IMR-90 (cell line): Measurements from ENCODE around the gene CDR2L. TPM values are rescaled to one million over a fixed set of nuclear protein-coding genes. Genes with fewer than 3 reads are reported as not detected.

ENCODE experiments used
- ATAC-seq: fragments of 200-7000 bp; cut with Tn5 transposase; 2 replicates; pipeline ENCODE4 v1.9.1; 2020; ENCODE audit warnings: low read depth, mild to moderate bottlenecking, moderate library complexity
- BruUV-seq: library from RNA; stranded (reverse); fragments of 400-500 nt; replicated peaks from 2 replicates; lab custom pipeline; 2021; lab: Mats Ljungman, UMichigan
- CTCF ChIA-PET: fragments of 300-600 bp; formaldehyde crosslinking; extraction: SDS; loops from one replicate; lab custom pipeline; 2021; ENCODE audit warnings: antibody characterized with exemption; lab: Yijun Ruan, JAX
- POLR2A ChIA-PET: fragments of 300-600 bp; sonication (Branson Sonifier 250); formaldehyde crosslinking; loops from one replicate; lab custom pipeline; 2022; ENCODE audit warnings: antibody characterized with exemption; ENCODE audit not compliant: unreplicated experiment; lab: Charles Lee
- DNase-seq: peaks from one replicate; pipeline ENCODE4 v3.0.0; 2013
- H2AFZ ChIP-seq: replicated peaks from 2 replicates; pipeline ENCODE3; 2013; ENCODE audit warnings: low read length, mild to moderate bottlenecking; ENCODE audit not compliant: poor library complexity
- H2AK5ac ChIP-seq: 2 replicates; pipeline ENCODE4 v1.6.1; 2013; ENCODE audit warnings: low read depth, low read length, inconsistent platforms
- H2AK9ac ChIP-seq: replicated peaks from 2 replicates; pipeline ENCODE3; 2013; ENCODE audit warnings: mild to moderate bottlenecking, low read depth, low read length, moderate library complexity; ENCODE audit not compliant: poor library complexity
- H2BK120ac ChIP-seq: 2 replicates; pipeline ENCODE4 v1.6.1; 2013; ENCODE audit warnings: low read depth, low read length, inconsistent platforms
- H2BK15ac ChIP-seq: 3 replicates; pipeline ENCODE4 v1.6.1; 2013; ENCODE audit warnings: low read depth, low read length, inconsistent platforms
- H2BK20ac ChIP-seq: 2 replicates; pipeline ENCODE4 v1.6.1; 2013; ENCODE audit warnings: low read depth, mild to moderate bottlenecking, inconsistent platforms, low read length, moderate library complexity
- H2BK5ac ChIP-seq: 2 replicates; pipeline ENCODE4 v1.6.1; 2013; ENCODE audit warnings: mild to moderate bottlenecking, low read depth, low read length, inconsistent platforms; ENCODE audit not compliant: poor library complexity, severe bottlenecking
- H3K14ac ChIP-seq: replicated peaks from 2 replicates; pipeline ENCODE4 v1.6.1; 2013; ENCODE audit warnings: low read depth, low read length, inconsistent platforms
- H3K18ac ChIP-seq: 2 replicates; pipeline ENCODE4 v1.6.1; 2013; ENCODE audit warnings: low read depth, low read length, control low read depth
- H3K23ac ChIP-seq: 2 replicates; pipeline ENCODE4 v1.6.1; 2013; ENCODE audit warnings: low read depth, low read length, inconsistent platforms
- H3K27ac ChIP-seq: 2 replicates; pipeline ENCODE4 v1.5.1; 2013; ENCODE audit warnings: mild to moderate bottlenecking, control low read depth, low read length; ENCODE audit not compliant: insufficient read depth
- H3K27me3 ChIP-seq: 2 replicates; pipeline ENCODE4 v1.6.1; 2013; ENCODE audit warnings: low read length; ENCODE audit not compliant: control insufficient read depth, insufficient read depth
- H3K36me3 ChIP-seq: 2 replicates; pipeline ENCODE4 v1.6.1; 2013; ENCODE audit warnings: low read length, mixed read lengths; ENCODE audit not compliant: control insufficient read depth, insufficient read depth
- H3K4ac ChIP-seq: 2 replicates; pipeline ENCODE4 v1.6.1; 2013; ENCODE audit warnings: low read depth, low read length, inconsistent platforms
- H3K4me1 ChIP-seq: 2 replicates; pipeline ENCODE4 v1.6.1; 2013; ENCODE audit warnings: low read length, mixed read lengths; ENCODE audit not compliant: control insufficient read depth, insufficient read depth
- H3K4me2 ChIP-seq: 2 replicates; pipeline ENCODE4 v1.6.1; 2013; ENCODE audit warnings: low read depth, mild to moderate bottlenecking, control low read depth, low read length, moderate library complexity
- H3K4me3 ChIP-seq: 2 replicates; pipeline ENCODE4 v1.5.1; 2013; ENCODE audit warnings: low read depth, mild to moderate bottlenecking, control low read depth, low read length, moderate library complexity; ENCODE audit not compliant: insufficient read depth
- H3K56ac ChIP-seq: 2 replicates; pipeline ENCODE4 v1.6.1; 2013; ENCODE audit warnings: low read length, inconsistent platforms; ENCODE audit not compliant: insufficient read depth; ENCODE audit errors: extremely low read depth
- H3K79me1 ChIP-seq, 2 experiments: 2 replicates each; pipeline ENCODE4 v1.6.1; 2013; ENCODE audit warnings: low read length in 2 of 2, inconsistent platforms in 1 of 2, low read depth in 1 of 2
- H3K9ac ChIP-seq: 2 replicates; pipeline ENCODE4 v1.6.1; 2013; ENCODE audit warnings: low read depth, low read length, control low read depth
- H3K9me1 ChIP-seq: 2 replicates; pipeline ENCODE4 v1.6.1; 2013; ENCODE audit warnings: low read length, inconsistent platforms; ENCODE audit not compliant: insufficient read depth
- H3K9me3 ChIP-seq: 2 replicates; pipeline ENCODE4 v1.6.1; 2013; ENCODE audit warnings: low read length; ENCODE audit not compliant: control insufficient read depth, insufficient read depth
- H4K20me1 ChIP-seq: 2 replicates; pipeline ENCODE4 v1.6.1; 2013; ENCODE audit warnings: low read length, inconsistent platforms; ENCODE audit not compliant: insufficient read depth
- H4K5ac ChIP-seq: 2 replicates; pipeline ENCODE4 v1.6.1; 2013; ENCODE audit warnings: mild to moderate bottlenecking, low read depth, low read length, control low read depth
- H4K8ac ChIP-seq, 2 experiments: 2 replicates each; pipeline ENCODE4 v1.6.1; 2013; ENCODE audit warnings: low read depth in 2 of 2, low read length in 2 of 2, control low read depth in 1 of 2, inconsistent platforms in 1 of 2
- H4K91ac ChIP-seq: 2 replicates; pipeline ENCODE4 v1.6.1; 2013; ENCODE audit warnings: low read depth, low read length, inconsistent platforms; ENCODE audit not compliant: insufficient read depth
- BHLHE40 ChIP-seq: fragments of 150-350 bp; IDR thresholded peaks from 2 replicates; pipeline ENCODE4 v1.6.1; 2016; ENCODE audit warnings: mild to moderate bottlenecking, low read depth, low read length
- CEBPB ChIP-seq: IDR thresholded peaks from 2 replicates; pipeline ENCODE4 v1.6.1; 2012; ENCODE audit warnings: low read depth, low read length, improper control_type of control experiment
- CHD1 ChIP-seq: IDR thresholded peaks from 2 replicates; pipeline ENCODE4 v1.6.1; 2012; ENCODE audit warnings: low read depth, low read length, improper control_type of control experiment
- FOS ChIP-seq: fragments of 150-350 bp; IDR thresholded peaks from 2 replicates; pipeline ENCODE4 v1.6.1; 2016; ENCODE audit warnings: low read depth, low read length
- MAFK ChIP-seq: IDR thresholded peaks from 2 replicates; pipeline ENCODE4 v1.6.1; 2012; ENCODE audit warnings: low read depth, low read length, improper control_type of control experiment
- NFE2L2 ChIP-seq: fragments of 150-350 bp; IDR thresholded peaks from 2 replicates; pipeline ENCODE4 v1.6.1; 2016; ENCODE audit warnings: low read depth, mild to moderate bottlenecking, low read length
- POLR2A ChIP-seq: IDR thresholded peaks from 2 replicates; pipeline ENCODE4 v1.6.1; 2012; ENCODE audit warnings: mild to moderate bottlenecking, low read depth, low read length
- RCOR1 ChIP-seq: IDR thresholded peaks from 2 replicates; pipeline ENCODE4 v1.6.1; 2012; ENCODE audit warnings: mild to moderate bottlenecking, low read length, improper control_type of control experiment; ENCODE audit not compliant: insufficient replicate concordance
- RFX5 ChIP-seq: IDR thresholded peaks from 2 replicates; pipeline ENCODE4 v1.8.0; 2012; ENCODE audit warnings: low read depth, mild to moderate bottlenecking, low read length, moderate library complexity
- SMC3 ChIP-seq: fragments of 150-350 bp; IDR thresholded peaks from 2 replicates; pipeline ENCODE4 v1.6.1; 2016; ENCODE audit warnings: low read depth, mild to moderate bottlenecking, antibody characterized with exemption, low read length, moderate library complexity
- WGBS, 2 experiments: methylation state at CpG; one replicate each; pipeline versions ENCODE4 v1.1.5 to v1.1.7; 2013; ENCODE audit warnings: missing lambda C conversion rate in 2 of 2; ENCODE audit not compliant: insufficient read length in 1 of 2; ENCODE audit errors: extremely low coverage in 2 of 2; 5-methylcytosine and 5-hydroxymethylcytosine counted together
- dilution Hi-C: fragments of 300-500 bp; cut with HindIII; formaldehyde crosslinking; loops from one replicate; pipeline ENCODE4 v1.14.3; 2018; ENCODE audit warnings: low sequenced_read_pairs; ENCODE audit not compliant: unreplicated experiment
- in situ Hi-C: fragments of 300-500 bp; cut with MboI; formaldehyde crosslinking; loops from 3 replicates; pipeline ENCODE4 v1.14.3; 2019; ENCODE audit warnings: low sequenced_read_pairs, inconsistent platforms, mixed read lengths
- intact Hi-C: fragments of 100-400 bp; cut with micrococcal nuclease; formaldehyde crosslinking; loops from 2 replicates; pipeline ENCODE4 v1.10.0; 2022
- polyA plus RNA-seq, 3 experiments: library from polyadenylated mRNA; depleted of rRNA; stranded (reverse); fragments of >200 nt; gene quantifications; 2 replicates each; pipeline ENCODE4 v1.2.3, GENCODE V29; 2012; ENCODE audit warnings: low replicate concordance in 1 of 3
- total RNA-seq: library from RNA; depleted of rRNA; stranded (reverse); fragments of >200 nt; gene quantifications from 2 replicates; pipeline ENCODE4 v1.2.3, GENCODE V29; 2012
- TF ChIP-seq, protein P1 (sequence below): conservative IDR thresholded peaks from 2 replicates; pipeline ENCODE4 v1.5.1; 2012; ENCODE audit warnings: mild to moderate bottlenecking, low read depth, low read length, improper control_type of control experiment

Gene CDR2L
- total and polyA plus RNA-seq, 2 of the 4 experiments (the other 2 are of a cell fraction) = 5.7 to 18.9 TPM

GRCh38 chr17:75030161-75030560 lies 42.7 kb downstream of the CDR2L start:
- no peak for ATAC-seq

More at GRCh38 chr17:75030161-75030560, 42.7 kb downstream of the CDR2L start:
- Histone ChIP-seq H3K23ac (no peak overlapping the region), H3K14ac (no peak overlapping the region), H2AK5ac (no peak overlapping the region), H3K4me2 (no peak overlapping the region), H3K9ac (no peak overlapping the region), H3K79me1 (no peaks in the 10 kb centered on the region), H3K18ac (no peak overlapping the region), H2BK15ac (no peak overlapping the region), H4K91ac (no peak overlapping the region), H2BK120ac (no peak overlapping the region), H4K5ac (no peak overlapping the region), H3K9me1 (0 out of 2 replicates have a peak, but pooled peaks cover 10% of the 10 kb centered on the region), H2BK5ac (no peak overlapping the region), H2AFZ (no peak overlapping the region), H4K20me1 (peaks cover 6% of the 10 kb centered on the region), H3K27me3 (no peaks in the 10 kb centered on the region), H3K27ac (no peak overlapping the region), H3K4ac (no peak overlapping the region), H3K9me3 (peaks cover 2% of the 10 kb centered on the region; the same call in 1 of the 2 replicates), H2AK9ac (no peak overlapping the region), H2BK20ac (no peak overlapping the region), H4K8ac (no peak overlapping the region), H3K4me3 (no peak overlapping the region), H3K56ac (no peak overlapping the region), H3K4me1 (peaks cover 2% of the 10 kb centered on the region), H3K36me3 (no peaks in the 10 kb centered on the region)
- CTCF ChIA-PET = no interaction called here
- BruUV-seq = no TSS peak
- intact Hi-C loops = no loop called here
- dilution Hi-C loops = no loop called here
- WGBS, 2 experiments = no CpG with 5 or more reads among the region's 8 CpGs
- in situ Hi-C loops = no loop called here
- POLR2A ChIA-PET = no interaction called here
- DNase-seq = no peak
- TF ChIP-seq CHD1 (no peak), FOS (no peak), RFX5 (no peak), NFE2L2 (no peak), CEBPB (no peak), MAFK (no peak), POLR2A (no peak), SMC3 (no peak), BHLHE40 (no peak), RCOR1 (no peak)
- TF ChIP-seq, protein P1, sequence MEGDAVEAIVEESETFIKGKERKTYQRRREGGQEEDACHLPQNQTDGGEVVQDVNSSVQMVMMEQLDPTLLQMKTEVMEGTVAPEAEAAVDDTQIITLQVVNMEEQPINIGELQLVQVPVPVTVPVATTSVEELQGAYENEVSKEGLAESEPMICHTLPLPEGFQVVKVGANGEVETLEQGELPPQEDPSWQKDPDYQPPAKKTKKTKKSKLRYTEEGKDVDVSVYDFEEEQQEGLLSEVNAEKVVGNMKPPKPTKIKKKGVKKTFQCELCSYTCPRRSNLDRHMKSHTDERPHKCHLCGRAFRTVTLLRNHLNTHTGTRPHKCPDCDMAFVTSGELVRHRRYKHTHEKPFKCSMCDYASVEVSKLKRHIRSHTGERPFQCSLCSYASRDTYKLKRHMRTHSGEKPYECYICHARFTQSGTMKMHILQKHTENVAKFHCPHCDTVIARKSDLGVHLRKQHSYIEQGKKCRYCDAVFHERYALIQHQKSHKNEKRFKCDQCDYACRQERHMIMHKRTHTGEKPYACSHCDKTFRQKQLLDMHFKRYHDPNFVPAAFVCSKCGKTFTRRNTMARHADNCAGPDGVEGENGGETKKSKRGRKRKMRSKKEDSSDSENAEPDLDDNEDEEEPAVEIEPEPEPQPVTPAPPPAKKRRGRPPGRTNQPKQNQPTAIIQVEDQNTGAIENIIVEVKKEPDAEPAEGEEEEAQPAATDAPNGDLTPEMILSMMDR = no peak
